Measurements from ENCODE around the gene SPG7.

- TF ChIP-seq, protein P1, sequence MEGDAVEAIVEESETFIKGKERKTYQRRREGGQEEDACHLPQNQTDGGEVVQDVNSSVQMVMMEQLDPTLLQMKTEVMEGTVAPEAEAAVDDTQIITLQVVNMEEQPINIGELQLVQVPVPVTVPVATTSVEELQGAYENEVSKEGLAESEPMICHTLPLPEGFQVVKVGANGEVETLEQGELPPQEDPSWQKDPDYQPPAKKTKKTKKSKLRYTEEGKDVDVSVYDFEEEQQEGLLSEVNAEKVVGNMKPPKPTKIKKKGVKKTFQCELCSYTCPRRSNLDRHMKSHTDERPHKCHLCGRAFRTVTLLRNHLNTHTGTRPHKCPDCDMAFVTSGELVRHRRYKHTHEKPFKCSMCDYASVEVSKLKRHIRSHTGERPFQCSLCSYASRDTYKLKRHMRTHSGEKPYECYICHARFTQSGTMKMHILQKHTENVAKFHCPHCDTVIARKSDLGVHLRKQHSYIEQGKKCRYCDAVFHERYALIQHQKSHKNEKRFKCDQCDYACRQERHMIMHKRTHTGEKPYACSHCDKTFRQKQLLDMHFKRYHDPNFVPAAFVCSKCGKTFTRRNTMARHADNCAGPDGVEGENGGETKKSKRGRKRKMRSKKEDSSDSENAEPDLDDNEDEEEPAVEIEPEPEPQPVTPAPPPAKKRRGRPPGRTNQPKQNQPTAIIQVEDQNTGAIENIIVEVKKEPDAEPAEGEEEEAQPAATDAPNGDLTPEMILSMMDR (IDR thresholded peaks at IDR 0.05; ENCODE audit: low read depth, low read length) = no peak
- no peak for TF ChIP-seq POLR2A (IDR thresholded peaks at IDR 0.05; ENCODE audit: extremely low read depth, insufficient read length)
- TF ChIP-seq MYC (IDR thresholded peaks at IDR 0.05; ENCODE audit: low read depth, low read length) = no peak
- TF ChIP-seq MAX (IDR thresholded peaks at IDR 0.05; ENCODE audit: low read depth, low read length) = no peak
Observed at GRCh38 chr16:89553733-89554132, 45.5 kb downstream of the SPG7 start.

Measured in NB4 (cell line).